Activated B cell treated with CpG ODN at 0.5 μM for 24 hours (primary cell): ENCODE results near the gene PRCC. TPM values are rescaled to one million over a fixed set of nuclear protein-coding genes. Genes with fewer than 3 reads are reported as not detected.

Experiments used
- ATAC-seq: fragments of 200-7000 bp; cut with Tn5 transposase; one replicate; pipeline ENCODE4 v1.10.0; 2021; ENCODE audit warnings: low read depth, mild to moderate bottlenecking, moderate library complexity
- CTCF ChIA-PET: fragments of 350-600 bp; sonication (Branson Sonifier 250); formaldehyde crosslinking; loops from one replicate; lab custom pipeline; 2021; ENCODE audit warnings: antibody characterized with exemption; lab: Charles Lee
- POLR2A ChIA-PET: fragments of 350-600 bp; sonication (Branson Sonifier 250); formaldehyde crosslinking; loops from one replicate; lab custom pipeline; 2021; ENCODE audit warnings: antibody characterized with exemption; lab: Charles Lee
- DNase-seq: peaks from one replicate; pipeline ENCODE4 v3.0.0; 2022
- H3K27ac Mint-ChIP-seq: one replicate; pipeline ENCODE4 v1.8.0; 2020; ENCODE audit warnings: mixed read lengths
- H3K27me3 Mint-ChIP-seq: one replicate; pipeline ENCODE4 v1.8.0; 2021; ENCODE audit warnings: mixed read lengths
- H3K36me3 Mint-ChIP-seq: one replicate; pipeline ENCODE4 v1.8.0; 2021; ENCODE audit warnings: low read depth, mixed read lengths
- H3K4me1 Mint-ChIP-seq: one replicate; pipeline ENCODE4 v1.8.0; 2021; ENCODE audit warnings: mixed read lengths
- H3K4me3 Mint-ChIP-seq: one replicate; pipeline ENCODE4 v1.8.0; 2020; ENCODE audit warnings: mild to moderate bottlenecking, mixed read lengths
- H3K9me3 Mint-ChIP-seq: one replicate; pipeline ENCODE4 v1.8.0; 2020; ENCODE audit warnings: mixed read lengths
- CTCF ChIP-seq: fragments of 200-600 bp; IDR thresholded peaks from one replicate; pipeline ENCODE4 v1.8.0; 2022; ENCODE audit warnings: antibody characterized with exemption, mild to moderate bottlenecking
- intact Hi-C: fragments of 100-400 bp; cut with micrococcal nuclease; formaldehyde crosslinking; loops from one replicate; pipeline ENCODE4 v1.15.1; 2024
- total RNA-seq: library from RNA; stranded (reverse); gene quantifications from 2 replicates; pipeline ENCODE4 v1.2.3, GENCODE V29; 2022

PRCC gene
- total RNA-seq, 1 donor from 2014 or later = 81.4 TPM

GRCh38 chr1:156806512-156807440, 39.4 kb downstream of the PRCC start:
- no peak for ATAC-seq
- no peaks in the 10 kb centered on the region for H3K9me3 Mint-ChIP-seq
- H3K27ac Mint-ChIP-seq = no peak overlapping the region
- TF ChIP-seq CTCF = no peak
- no peak for DNase-seq
- ChIA-PET POLR2A (no interaction called here), CTCF (interaction anchor here (1.0 kb wide), 1 partner anchor 32 kb away, joined by 4 read pairs; no protein-coding TSS in a partner anchor)
- peaks cover 5% of the 10 kb centered on the region for H3K36me3 Mint-ChIP-seq
- H3K27me3 Mint-ChIP-seq = no peaks in the 10 kb centered on the region
- peaks cover 4% of the 10 kb centered on the region for H3K4me1 Mint-ChIP-seq
- intact Hi-C loops = no loop called here
- no peak overlapping the region for H3K4me3 Mint-ChIP-seq

DNA sequence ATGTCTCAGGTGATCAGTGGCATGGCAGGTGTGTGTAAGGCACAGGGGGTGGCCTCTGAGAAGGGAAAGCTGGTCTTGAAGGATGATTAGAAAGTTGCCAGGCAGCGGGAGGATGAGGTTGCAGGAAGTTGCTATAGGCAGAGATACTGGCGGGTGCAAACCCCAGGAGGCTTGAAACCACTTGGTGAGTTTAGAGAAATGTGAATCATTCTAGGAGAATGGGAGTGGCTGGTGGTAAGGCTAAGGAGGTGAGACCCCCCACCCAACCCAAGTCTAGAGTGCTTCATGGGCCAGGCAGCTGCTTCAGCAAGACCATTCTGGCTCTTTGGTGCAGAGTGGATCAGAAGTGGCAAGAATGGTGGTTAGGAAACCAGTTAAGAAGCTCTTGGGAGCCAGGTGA, 40.3 kb downstream of the PRCC start:
- peak; percentile 31 for ATAC-seq
- H3K4me1 Mint-ChIP-seq = peaks cover 4% of the 10 kb centered on the region
- no peak overlapping the region for H3K27ac Mint-ChIP-seq
- H3K9me3 Mint-ChIP-seq = no peaks in the 10 kb centered on the region
- POLR2A ChIA-PET = no interaction called here
- CTCF ChIA-PET = interaction anchor here (0.6 kb wide), 1 partner anchor 154 kb away, joined by 3 read pairs; no protein-coding TSS in a partner anchor
- no peak for DNase-seq
- no peak for TF ChIP-seq CTCF
- intact Hi-C loops = no loop called here
- H3K27me3 Mint-ChIP-seq = no peaks in the 10 kb centered on the region
- H3K4me3 Mint-ChIP-seq = no peak overlapping the region
- no peaks in the 10 kb centered on the region for H3K36me3 Mint-ChIP-seq

GRCh38 chr1:156808186-156809030, 41.1 kb downstream of the PRCC start:
- intact Hi-C loops = no loop called here
- Mint-ChIP-seq H3K36me3 (no peaks in the 10 kb centered on the region), H3K9me3 (no peaks in the 10 kb centered on the region), H3K27me3 (no peaks in the 10 kb centered on the region), H3K27ac (no peak overlapping the region), H3K4me3 (no peak overlapping the region), H3K4me1 (peaks cover 6% of the 10 kb centered on the region)
- POLR2A ChIA-PET = interaction anchor here (0.9 kb wide), 1 partner anchor 9 kb away, joined by 4 read pairs; no protein-coding TSS in a partner anchor
- no peak for DNase-seq
- CTCF ChIA-PET = interaction anchor here (0.6 kb wide), 1 partner anchor 153 kb away, joined by 3 read pairs; no protein-coding TSS in a partner anchor
- no peak for ATAC-seq
- no peak for TF ChIP-seq CTCF

GRCh38 chr1:156809281-156809680, 41.9 kb downstream of the PRCC start:
- Mint-ChIP-seq H3K4me1 (peaks cover 12% of the 10 kb centered on the region), H3K27ac (no peak overlapping the region), H3K9me3 (no peaks in the 10 kb centered on the region), H3K36me3 (no peaks in the 10 kb centered on the region), H3K4me3 (no peak overlapping the region), H3K27me3 (no peaks in the 10 kb centered on the region)
- no peak for ATAC-seq
- intact Hi-C loops = no loop called here
- TF ChIP-seq CTCF = no peak
- ChIA-PET CTCF (no interaction called here), POLR2A (no interaction called here)
- DNase-seq = no peak
